Activated CD8-positive, alpha-beta memory T cell treated with anti-CD3 and anti-CD28 coated beads for 24 hours (primary cell): Measurements from ENCODE around the gene MLLT1.

ENCODE experiments used
- DNase-seq: peaks from one replicate; pipeline ENCODE4 v3.0.0-alpha.2; 2020

Gene MLLT1

GRCh38 chr19:6220385-6221191, 59.2 kb downstream of the MLLT1 start:
- no peak for DNase-seq

- DNase-seq, result no peak
Observed at GRCh38 chr19:6219586-6220290, 60.0 kb downstream of the MLLT1 start.

- no peak for DNase-seq
Observed at GRCh38 chr19:6219147-6219525, 60.6 kb downstream of the MLLT1 start.

- DNase-seq, result peak; percentile 97
Observed at GRCh38 chr19:6218491-6219146, 61.2 kb downstream of the MLLT1 start.

GRCh38 chr19:6217752-6218334, 61.9 kb downstream of the MLLT1 start:
- no peak for DNase-seq

- no peak for DNase-seq
Observed at GRCh38 chr19:6216996-6217751, 62.6 kb downstream of the MLLT1 start.

GRCh38 chr19:6216236-6216995, 63.4 kb downstream of the MLLT1 start:
- DNase-seq, result no peak

GRCh38 chr19:6215701-6216235, 64.0 kb downstream of the MLLT1 start:
- no peak for DNase-seq

GRCh38 chr19:6214881-6215541, 64.8 kb downstream of the MLLT1 start:
- no peak for DNase-seq

- no peak for DNase-seq
Observed at GRCh38 chr19:6213696-6214641, 65.8 kb downstream of the MLLT1 start.

GRCh38 chr19:6213266-6213595, 66.5 kb downstream of the MLLT1 start:
- DNase-seq, result no peak

- no peak for DNase-seq
Observed at GRCh38 chr19:6212403-6213265, 67.1 kb downstream of the MLLT1 start.

- no peak for DNase-seq
Observed at GRCh38 chr19:6211632-6212402, 68.0 kb downstream of the MLLT1 start.

- DNase-seq, result no peak
Observed at GRCh38 chr19:6210721-6211600, 68.8 kb downstream of the MLLT1 start.

- DNase-seq, result no peak
Observed at GRCh38 chr19:6210091-6210490, 69.7 kb downstream of the MLLT1 start.

GRCh38 chr19:6209680-6210079, 70.1 kb downstream of the MLLT1 start:
- no peak for DNase-seq

- DNase-seq, result no peak
Observed at GRCh38 chr19:6209233-6209632, 70.5 kb downstream of the MLLT1 start.
